ENCODE measurements around the gene PMPCA. TPM values are rescaled to one million over a fixed set of nuclear protein-coding genes. Genes with fewer than 3 reads are reported as not detected.

The PMPCA gene
- total and polyA plus RNA-seq, 2 of the 13 experiments (the other 11 are each of a cell fraction or from before 2014, with no cell fraction given), result 70.2 to 88.4 TPM

- TF ChIP-seq ZNF646 (CRISPR knock-in tag; IDR thresholded peaks at IDR 0.05), result no peak
- peak; percentile 92; the same call in 1 of the 2 replicates for TF ChIP-seq ZNF580 (CRISPR knock-in tag; IDR thresholded peaks at IDR 0.05; ENCODE audit: borderline replicate concordance, low read depth)
- TF ChIP-seq ZMYM3 (CRISPR knock-in tag; IDR thresholded peaks at IDR 0.05), result no peak
- no peak for TF ChIP-seq MATR3 (CRISPR knock-in tag; IDR thresholded peaks at IDR 0.05)
- peak; percentile 97 for TF ChIP-seq AGO2 (optimal IDR thresholded peaks at IDR 0.05; ENCODE audit: low read depth, low read length)
- TF ChIP-seq ZNF713 (CRISPR knock-in tag; IDR thresholded peaks at IDR 0.05), result no peak
- TF ChIP-seq GTF3A (CRISPR knock-in tag; conservative IDR thresholded peaks at IDR 0.05), result no peak
- peak; percentile 81 for TF ChIP-seq GATAD1 (CRISPR knock-in tag; IDR thresholded peaks at IDR 0.05)
- 0 out of 2 replicates have a peak, but pooled peaks have one; percentile 54 for TF ChIP-seq ZBTB34 (CRISPR knock-in tag; IDR thresholded peaks at IDR 0.05)
- TF ChIP-seq PAF1 (CRISPR knock-in tag; IDR thresholded peaks at IDR 0.05), result no peak
- peak; percentile 97; the same call in 1 of the 2 replicates for TF ChIP-seq IRX3 (CRISPR knock-in tag; IDR thresholded peaks at IDR 0.05; ENCODE audit: borderline replicate concordance, low read depth)
- no peak for TF ChIP-seq ZNF598 (CRISPR knock-in tag; IDR thresholded peaks at IDR 0.05; ENCODE audit: borderline replicate concordance)
- peak; percentile 29; the same call in 1 of the 2 replicates for TF ChIP-seq ZSCAN20 (CRISPR knock-in tag; IDR thresholded peaks at IDR 0.05; ENCODE audit: borderline replicate concordance)
- 0 out of 2 replicates have a peak, but pooled peaks have one; percentile 33 for TF ChIP-seq ZNF850 (CRISPR knock-in tag; conservative IDR thresholded peaks at IDR 0.05)
- TF ChIP-seq NPAS2 (CRISPR knock-in tag; IDR thresholded peaks at IDR 0.05; ENCODE audit: borderline replicate concordance), result no peak
- TF ChIP-seq CCAR2 (optimal IDR thresholded peaks at IDR 0.05; ENCODE audit: low read depth, low read length), result no peak
- TF ChIP-seq KDM5A (IDR thresholded peaks at IDR 0.05; ENCODE audit: borderline replicate concordance, low read length), result no peak; the same call in 1 of the 2 replicates
- no peak for TF ChIP-seq ATF7 (IDR thresholded peaks at IDR 0.05)
- peak; percentile 43; the same call in 1 of the 2 replicates for TF ChIP-seq ATF7 (CRISPR knock-in tag; IDR thresholded peaks at IDR 0.05)
- TF ChIP-seq ONECUT2 (CRISPR knock-in tag; IDR thresholded peaks at IDR 0.05), result no peak
- no peak for TF ChIP-seq ZNF225 (CRISPR knock-in tag; IDR thresholded peaks at IDR 0.05)
- no peak for TF ChIP-seq KDM1A (CRISPR knock-in tag; IDR thresholded peaks at IDR 0.05)
Measured at GRCh38 chr9:136363106-136363948, 47.1 kb upstream of the PMPCA start, which contains the start of gene DNLZ (continued).

Measured in HepG2 (cell line).